Measurements from ENCODE around the gene GGNBP2.

GRCh38 chr17:36501963-36502362 lies 42.8 kb upstream of the GGNBP2 start:
- TF ChIP-seq POLR2AphosphoS5 (IDR thresholded peaks at IDR 0.05): no peak
- TF ChIP-seq CTCF (IDR thresholded peaks at IDR 0.05): no peak
- TF ChIP-seq POLR2A (IDR thresholded peaks at IDR 0.05): no peak
- no peak for TF ChIP-seq EP300 (IDR thresholded peaks at IDR 0.05; ENCODE audit: low read depth)

All from transverse colon (tissue), 4 donors.